ENCODE results near the gene AGPAT3. TPM values are rescaled to one million over a fixed set of nuclear protein-coding genes. Genes with fewer than 3 reads are reported as not detected.

AGPAT3 gene
- total RNA-seq, 1 donor from 2014 or later, result 79.2 TPM

DNA sequence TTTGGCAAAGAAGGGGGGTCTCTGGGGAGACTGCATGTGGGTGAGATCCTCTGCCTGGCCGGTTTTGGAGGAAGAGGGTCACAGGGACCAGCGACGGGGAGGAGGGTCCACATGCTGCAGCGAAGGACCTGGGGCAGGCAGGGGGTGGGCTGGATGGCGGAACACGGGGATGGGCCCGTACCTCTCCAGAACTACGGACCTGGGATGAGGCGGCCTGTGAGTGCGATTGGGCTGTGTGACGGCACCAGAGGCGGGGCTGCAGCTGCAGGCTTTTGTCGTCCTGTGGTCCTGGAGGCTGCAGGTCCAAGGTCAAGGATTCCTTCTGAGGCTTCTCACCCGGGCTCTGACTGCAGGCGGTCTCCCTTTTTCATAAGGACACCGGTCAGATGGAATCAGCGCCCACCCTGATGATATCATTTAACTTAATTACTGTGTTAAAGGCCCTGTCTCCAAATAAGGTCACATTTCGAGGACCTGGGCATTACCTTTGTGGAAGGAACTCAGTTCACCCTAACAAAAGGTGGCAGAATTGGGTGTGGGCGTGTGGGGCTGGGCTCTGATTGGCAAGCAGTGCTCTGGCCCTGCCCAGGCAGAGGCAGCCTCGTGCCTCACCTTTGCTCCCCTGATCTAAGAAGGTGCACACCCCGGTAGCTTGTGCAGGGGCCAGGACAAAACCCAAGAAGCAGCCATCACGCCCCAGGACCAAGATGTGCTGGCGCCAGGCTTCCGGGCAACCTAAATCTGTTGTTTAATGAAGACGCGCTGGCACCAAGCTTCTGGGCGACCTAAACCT is 87.1 kb downstream of the AGPAT3 start:
- DNase-seq (ENCODE audit: low spot score), result no peak

DNA sequence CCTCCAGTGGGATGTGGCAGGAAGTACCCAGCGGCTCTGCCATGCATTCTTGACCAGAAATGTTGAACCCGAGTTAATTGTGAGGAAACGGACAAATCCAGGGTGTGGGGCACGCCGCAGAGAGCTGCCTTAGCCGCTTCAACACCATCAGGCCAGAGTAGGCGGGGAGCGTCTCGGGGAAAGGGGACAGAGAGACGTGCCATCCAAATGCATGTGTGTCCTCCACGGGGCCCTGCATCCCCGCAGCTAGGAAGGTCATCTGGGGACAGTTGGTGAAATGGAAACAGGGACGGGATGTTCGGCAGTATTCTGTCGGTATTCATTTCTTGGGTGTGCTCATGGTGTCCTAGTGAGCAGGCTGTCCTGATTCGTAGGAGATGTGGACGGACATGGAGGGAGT is 88.0 kb downstream of the AGPAT3 start:
- DNase-seq (ENCODE audit: low spot score), result no peak

DNA sequence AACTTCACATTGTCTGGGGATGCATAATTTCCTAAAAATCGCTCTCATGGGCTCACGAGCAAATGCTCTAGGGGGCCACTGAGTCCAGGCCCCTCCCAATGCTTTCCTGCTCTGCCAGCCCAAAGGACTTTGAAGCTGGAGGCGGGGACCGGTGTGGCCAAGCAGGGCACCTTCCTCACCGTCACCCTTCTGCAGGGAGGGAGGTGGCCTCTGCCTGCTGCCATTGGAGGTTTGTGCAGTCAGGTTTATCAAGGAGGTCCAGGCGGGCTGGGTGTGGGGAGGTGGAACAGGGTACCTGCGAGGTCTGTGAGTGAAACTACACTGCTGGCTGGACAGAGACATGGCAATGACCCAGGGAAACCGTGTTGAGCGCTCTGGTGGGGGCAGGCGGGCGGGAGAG is 89.0 kb downstream of the AGPAT3 start:
- DNase-seq (ENCODE audit: low spot score), result no peak

DNA sequence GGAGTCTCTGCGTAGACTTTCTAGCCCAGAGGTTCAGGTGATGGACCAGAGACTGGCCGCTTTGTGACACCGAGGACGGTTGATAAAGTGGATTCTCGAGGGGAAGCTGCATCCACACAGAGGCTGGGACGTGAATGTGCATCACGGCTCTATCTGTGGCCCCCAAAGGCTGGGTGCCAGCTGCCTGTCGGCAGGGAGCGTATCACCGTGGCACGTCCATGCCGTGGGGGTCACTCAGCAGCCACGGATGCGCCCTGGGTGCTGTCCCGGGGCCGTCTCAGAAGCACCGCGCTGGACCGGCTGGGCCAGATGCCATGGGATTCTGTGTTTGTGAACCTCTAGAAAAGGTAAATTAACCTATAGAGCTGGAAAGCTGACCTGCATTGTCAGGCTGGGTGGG is 89.9 kb downstream of the AGPAT3 start:
- no peak for DNase-seq (ENCODE audit: low spot score)

DNA sequence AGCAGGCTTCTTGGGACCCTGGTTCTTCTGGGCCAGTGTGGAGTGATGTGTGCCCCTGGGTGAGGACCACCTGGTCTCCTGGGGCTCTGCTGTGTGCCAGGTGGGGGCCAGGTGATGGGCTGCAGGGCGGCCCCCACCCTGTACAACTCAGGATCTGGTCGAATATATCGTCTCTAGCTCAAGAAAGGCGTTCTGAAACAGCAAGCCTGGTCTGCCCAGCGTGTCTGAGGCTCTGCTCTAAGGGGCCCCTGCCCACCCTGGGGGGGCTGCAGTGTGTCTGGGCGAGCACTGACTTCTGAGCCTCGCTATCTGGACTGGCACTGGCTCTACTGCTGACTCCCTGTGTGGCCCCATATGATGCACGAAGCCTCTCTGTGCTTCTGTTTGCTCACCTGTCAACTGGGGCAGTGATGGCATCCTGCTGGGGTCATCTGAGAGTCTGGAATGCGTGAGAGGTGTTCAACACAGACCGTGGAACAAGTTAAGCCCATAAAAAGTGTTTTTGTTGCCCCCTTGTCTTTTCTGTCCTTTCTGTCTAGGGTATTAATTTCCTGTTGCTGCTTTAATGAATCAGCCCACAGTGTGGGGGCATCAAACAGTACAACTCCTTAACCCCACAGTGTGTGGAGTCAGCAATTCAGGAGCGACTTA is 91.1 kb downstream of the AGPAT3 start:
- no peak for DNase-seq (ENCODE audit: low spot score)

DNA sequence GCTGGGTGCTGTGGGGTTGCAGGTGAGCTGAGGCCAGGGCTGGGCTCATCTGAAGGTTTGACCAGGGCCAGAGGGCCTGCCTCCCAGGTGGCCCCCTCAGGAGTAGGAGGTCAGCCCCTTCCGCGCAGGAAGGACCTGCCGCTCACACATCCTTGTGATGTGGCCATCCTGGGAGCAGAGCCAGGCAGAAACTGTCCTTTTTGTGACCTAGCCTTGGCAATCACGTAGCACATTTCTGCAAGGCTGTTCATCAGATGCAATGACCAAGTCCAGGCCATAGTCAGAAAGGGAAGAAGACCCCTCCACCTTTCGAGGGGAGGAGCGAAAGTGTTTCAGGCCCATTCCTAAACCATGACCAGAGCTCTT is 91.6 kb downstream of the AGPAT3 start:
- no peak for DNase-seq (ENCODE audit: low spot score)

DNA sequence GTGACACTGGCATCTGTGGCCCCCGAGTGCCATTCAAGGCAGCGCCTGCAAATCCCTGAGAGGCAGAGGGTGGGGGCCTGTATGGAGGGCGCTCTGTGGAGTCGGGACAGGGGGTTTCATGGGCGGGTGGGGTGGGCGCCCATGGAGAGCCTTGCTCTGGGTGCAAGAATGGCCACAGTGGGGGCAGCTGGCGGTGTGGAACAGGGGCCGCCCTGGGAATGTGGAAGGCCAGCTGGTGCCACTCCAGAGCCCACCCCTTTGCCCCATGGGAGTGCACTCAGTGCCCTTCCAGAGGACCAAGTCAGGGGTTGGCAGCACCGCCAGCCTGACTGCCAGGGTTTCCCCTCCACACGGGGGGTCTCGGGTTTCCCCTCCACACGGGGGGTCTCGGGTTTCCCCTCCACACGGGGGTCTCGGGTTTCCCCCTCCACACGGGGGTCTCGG is 92.1 kb downstream of the AGPAT3 start:
- no peak for DNase-seq (ENCODE audit: low spot score)

DNA sequence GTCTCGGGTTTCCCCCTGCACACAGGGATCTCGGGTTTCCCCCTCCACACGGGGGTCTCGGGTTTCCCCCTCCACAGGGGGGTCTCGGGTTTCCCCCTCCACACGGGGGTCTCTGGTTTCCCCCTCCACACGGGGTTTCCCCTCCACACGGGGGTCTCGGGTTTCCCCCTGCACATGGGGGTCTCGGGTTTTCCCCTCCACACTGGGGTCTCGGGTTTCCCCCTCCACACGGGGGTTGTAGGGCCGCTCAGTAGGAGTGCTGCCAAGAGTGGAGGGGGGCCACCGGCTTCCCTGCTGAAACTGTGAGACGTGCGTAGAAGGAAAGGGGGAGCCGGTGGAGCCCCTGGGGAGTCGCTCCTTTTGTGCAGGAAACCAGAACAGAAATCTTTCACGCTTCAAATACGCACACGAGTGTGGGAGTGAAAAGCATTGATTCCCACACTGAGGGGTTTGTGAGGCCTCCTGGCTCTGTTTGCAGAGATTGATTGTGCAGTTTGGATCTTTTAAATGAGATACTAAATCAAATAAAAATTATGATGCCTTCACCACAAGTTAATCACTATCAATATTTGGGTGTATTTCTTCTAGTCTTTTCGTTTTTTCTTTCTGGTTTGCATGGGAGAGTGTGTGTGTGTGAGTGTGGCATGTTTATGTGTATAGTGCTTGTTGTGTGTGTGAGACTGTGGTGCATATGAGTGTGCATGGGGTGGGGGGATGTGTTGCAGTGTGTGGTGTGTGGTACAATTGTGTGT is 92.8 kb downstream of the AGPAT3 start:
- DNase-seq (ENCODE audit: low spot score), result no peak

DNA sequence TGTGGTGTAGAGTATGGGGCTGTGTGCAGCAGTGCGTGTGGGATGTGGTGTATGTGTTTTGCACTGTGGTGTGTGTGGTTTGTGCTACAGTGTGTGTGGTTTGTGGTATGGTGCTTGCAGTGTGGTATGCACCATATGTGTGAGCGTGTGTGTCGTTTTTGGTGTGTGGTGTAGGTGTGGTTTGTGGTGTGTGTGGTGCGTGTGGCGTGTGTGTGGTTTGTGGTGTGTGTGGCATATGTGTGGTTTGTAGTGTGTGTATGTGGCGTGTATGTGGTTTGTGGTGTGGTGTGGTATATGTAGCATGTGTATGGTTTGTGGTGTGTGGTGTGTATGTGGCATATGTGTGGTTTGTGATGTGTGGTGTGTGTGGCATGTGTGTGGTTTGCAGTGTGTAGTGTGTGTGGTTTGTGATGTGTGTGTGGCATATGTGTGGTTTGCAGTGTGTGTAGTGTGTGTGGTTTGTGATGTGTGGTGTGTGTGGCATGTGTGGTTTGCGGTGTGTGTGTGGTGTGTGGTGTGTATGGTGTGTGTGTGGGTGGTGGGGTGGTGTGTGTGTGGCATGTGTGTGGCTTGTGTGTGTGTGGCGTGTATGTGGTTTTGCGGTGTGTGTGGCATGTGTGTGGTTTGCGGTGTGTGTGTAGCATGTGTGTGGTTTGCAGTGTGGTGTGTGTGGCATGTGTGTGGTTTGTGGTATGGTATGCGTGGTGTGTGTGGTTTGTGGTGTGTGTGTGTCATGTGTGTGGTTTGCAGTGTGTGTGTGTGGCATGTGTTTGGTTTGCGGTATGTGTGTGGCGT is 93.5 kb downstream of the AGPAT3 start:
- DNase-seq (ENCODE audit: low spot score), result no peak

DNA sequence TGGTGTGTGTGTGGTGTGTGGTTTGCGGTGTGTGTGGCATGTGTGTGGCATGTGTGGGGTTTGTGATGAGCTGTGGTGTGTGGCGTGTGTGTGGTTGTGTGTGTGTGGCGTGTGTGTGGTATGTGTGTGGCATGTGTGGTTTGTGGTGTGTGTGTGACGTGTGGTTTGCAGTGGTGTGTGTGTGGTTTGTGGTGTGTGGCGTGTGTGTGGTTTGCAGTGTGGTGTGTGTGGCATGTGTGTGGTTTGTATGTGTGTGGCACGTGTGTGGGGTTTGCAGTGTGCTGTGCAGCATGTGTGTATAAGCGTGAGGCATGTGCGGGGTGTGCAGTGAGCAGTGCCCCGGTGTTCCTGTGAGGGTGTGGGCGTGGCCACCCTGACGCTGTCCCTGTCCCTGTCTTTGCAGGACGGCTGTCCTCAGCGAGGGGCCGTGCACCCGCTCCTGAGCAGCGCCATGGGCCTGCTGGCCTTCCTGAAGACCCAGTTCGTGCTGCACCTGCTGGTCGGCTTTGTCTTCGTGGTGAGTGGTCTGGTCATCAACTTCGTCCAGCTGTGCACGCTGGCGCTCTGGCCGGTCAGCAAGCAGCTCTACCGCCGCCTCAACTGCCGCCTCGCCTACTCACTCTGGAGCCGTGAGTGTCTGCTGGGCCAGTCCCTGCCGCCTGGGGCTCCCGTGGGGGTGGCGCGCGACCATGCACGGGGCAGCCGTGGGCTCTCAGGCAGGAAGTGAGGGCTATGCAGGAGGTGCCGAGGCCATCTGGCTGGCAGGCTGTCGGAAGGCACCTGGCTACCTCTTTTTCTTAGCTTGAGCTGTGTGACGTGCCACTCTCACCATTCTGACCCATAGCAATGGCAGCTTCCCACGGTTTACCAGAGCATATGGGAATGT is 94.5 kb downstream of the AGPAT3 start:
- DNase-seq (ENCODE audit: low spot score), result no peak

DNA sequence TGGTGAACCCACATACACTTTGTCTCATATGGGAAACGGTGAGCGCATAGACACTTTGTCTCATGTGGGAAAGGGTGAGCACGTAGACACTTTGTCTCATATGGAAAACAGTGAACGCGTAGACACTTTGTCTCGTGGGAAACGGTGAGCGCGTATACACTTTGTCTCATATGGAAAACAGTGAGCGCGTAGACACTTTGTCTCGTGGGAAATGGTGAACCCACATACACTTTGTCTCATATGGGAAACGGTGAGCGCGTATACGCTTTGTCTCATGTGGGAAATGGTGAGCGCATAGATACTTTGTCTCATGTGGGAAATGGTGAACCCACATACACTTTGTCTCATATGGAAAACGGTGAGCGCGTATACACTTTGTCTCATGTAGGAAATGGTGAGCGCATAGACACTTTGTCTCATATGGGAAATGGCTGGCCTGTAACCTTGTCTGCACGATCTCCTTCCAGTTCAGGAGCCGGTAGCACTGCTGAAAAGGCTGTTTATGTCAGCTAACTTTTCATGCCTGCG is 96.4 kb downstream of the AGPAT3 start:
- no peak for DNase-seq (ENCODE audit: low spot score)

DNA sequence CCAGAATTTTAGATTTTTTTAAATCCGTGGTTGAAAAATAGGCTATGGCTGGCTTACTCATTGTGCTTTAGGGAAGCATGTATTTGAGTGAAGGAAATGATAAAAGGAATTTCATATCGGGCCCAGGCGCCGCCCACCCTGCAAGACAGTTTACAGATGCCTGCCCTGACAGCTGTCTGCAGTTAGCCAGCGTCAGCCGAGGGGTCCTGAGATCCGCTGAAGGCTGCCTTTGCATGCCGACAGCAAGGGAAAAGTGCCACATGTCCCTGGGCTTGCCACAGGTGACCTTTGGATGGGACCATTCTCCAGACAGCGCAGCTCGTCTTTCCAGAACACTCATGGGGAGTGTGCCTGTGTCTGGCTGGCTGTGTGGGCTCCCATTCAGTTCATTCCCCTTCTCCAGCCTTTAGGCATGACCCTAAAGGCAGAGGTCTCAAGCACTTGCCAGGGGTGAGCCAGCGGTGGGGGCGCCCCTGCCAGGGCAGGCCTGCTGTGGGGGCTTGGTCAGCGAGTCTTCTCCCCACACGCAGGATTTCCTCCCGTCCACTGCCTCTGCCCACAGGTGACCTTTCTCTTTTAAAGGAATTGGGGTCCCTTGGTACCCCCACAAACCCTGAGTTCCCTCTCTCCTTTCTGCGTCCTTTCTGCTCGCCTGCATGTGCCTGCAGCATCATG is 101.0 kb downstream of the AGPAT3 start:
- DNase-seq (ENCODE audit: low spot score), result no peak

DNA sequence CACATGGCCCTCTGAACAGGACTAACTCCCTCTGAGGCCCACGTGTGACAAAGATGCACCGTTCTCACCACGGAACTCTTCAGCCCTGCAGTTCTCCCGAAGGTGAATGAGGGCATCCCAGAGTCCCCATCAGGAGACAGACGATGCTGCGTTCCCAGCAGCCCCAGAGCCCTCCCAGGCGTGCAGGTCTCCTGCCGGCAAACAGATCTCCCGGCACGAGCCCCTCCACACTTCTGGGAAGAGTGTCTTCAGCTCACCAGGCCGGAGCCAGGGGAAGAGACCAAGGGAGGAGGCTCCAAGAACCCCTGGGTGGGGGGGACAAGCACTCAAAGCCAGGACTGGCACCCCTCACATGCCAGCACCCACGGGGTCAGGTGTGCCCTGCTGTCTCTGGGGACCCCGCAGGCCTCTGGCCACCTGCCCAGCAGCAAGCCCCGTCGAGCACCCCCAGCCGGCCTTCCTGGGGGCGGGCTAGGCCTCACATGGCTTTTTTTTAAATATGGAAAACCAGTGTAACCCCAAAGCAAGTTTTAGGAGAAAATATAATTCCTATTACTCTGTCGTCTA is 102.0 kb downstream of the AGPAT3 start:
- DNase-seq (ENCODE audit: low spot score), result no peak

DNA sequence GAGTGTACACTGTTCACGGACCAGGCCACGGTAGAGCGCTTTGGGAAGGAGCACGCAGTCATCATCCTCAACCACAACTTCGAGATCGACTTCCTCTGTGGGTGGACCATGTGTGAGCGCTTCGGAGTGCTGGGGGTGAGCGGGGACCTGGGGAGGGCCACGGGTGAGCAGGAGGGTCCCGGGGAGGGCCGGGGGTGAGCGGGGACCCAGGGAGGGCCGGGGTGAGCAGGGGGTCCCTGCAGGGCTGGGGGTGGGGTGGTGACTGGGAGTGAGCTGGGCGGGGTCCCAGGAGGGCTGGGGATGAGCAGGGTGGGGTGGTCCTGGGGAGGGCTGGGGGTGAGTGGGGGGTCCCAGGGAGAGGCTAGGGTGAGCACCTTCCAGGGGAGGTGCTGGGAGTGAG is 103.0 kb downstream of the AGPAT3 start:
- no peak for DNase-seq (ENCODE audit: low spot score)

DNA sequence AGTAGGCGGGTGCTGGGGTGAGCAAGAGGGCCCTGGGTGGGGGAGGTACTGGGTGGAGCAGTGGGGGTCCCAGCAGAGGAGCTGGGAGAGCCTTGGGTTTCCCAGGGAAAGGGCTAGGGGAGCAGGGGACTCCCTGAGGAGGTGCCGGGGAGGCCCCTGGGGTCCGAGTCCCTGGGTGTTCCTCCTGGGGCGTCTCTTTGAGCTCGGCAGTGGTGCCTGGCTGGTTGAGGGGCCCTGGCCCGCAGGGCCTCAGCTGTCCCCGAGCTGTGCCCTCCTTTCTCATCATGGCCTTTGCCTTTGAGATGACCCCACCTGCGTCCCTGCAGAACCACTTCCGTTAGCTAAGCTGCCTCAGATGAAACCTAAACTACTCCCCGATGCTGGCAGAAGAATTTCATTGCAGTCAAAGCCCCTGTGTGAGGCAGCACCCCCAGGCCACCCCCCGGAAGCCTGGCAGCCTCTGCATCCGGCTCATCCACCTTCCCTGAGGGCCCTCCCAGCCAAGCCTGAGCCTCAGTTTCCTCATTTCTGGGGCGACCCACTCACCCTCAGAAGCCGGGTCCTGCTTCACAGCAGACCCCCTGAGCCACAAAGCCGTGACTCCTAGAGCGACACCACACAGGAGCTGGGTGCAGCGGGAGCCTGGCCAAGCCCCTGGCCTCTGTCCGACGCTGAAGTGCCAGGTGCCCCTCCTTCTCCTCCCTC is 103.5 kb downstream of the AGPAT3 start:
- no peak for DNase-seq (ENCODE audit: low spot score)

DNA sequence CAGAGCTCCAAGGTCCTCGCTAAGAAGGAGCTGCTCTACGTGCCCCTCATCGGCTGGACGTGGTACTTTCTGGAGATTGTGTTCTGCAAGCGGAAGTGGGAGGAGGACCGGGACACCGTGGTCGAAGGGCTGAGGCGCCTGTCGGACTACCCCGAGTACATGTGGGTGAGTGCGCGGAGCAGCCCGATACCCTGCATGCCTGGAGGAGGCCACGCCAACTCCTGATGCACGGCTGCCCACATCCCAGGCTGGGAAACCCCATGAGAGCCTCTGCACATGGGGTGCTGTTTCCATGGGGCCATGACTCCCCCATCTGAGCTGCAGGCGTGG is 104.1 kb downstream of the AGPAT3 start:
- DNase-seq (ENCODE audit: low spot score), result no peak

DNA sequence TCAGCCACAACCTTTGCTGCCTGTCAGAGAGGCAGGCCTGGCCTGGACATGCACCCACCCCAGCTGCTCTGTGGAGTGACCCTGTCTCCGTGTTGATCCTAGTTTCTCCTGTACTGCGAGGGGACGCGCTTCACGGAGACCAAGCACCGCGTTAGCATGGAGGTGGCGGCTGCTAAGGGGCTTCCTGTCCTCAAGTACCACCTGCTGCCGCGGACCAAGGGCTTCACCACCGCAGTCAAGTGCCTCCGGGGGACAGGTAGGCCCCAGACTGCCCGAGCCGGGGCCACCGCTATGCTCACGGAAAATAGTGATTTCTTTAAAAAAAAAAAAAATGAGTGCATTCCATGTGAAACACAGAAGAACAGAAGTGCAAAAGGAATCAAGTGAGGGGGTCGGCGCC is 105.5 kb downstream of the AGPAT3 start:
- DNase-seq (ENCODE audit: low spot score), result no peak

DNA sequence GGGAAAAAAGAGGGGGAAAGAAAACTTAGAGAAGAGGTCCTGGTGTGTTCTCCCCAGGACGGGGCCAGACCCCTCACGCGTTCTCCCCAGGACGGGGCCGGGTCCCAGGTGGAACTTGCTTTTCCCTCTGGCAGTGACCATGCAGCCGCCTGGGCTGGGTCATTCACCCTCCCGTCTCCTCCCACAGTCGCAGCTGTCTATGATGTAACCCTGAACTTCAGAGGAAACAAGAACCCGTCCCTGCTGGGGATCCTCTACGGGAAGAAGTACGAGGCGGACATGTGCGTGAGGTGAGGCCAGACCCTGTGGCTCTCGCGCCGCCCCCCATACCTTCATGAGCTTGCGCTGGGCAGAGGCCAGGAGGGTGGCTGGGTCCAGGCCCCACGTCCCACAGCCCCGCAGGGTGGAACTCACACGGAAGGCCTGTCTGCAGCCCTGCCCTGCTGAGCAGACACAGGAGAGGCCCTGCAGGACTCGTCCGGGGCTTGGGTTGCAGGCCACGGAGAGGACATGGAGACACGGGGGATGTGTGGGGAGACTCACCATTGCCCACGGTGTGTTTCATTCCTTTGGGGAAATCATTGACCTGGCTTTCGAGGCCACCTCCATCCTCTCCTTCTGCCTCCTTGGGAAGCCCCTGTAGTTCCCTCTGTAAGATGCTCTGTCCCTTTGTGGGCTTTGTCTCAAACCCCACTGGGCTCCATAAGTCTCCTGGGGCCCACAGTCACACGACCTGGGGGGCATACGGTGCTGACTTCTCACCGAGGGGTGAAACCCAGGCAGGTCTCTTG is 106.4 kb downstream of the AGPAT3 start:
- no peak for DNase-seq (ENCODE audit: low spot score)

All from mesenteric fat pad (tissue), 1 donor.